GM18517 (cell line): Measurements from ENCODE around the gene FCGBP.
"Not testable (repeated sequence)": the region's sequence is repeated elsewhere in the genome, so short reads cannot be mapped to it uniquely, and the experiment has no call there.

Experiments used
- ATAC-seq: cut with Tn5 transposase; IDR thresholded peaks from one replicate; pipeline ENCODE4 v1.9.1; 2021; ENCODE audit warnings: mild to moderate bottlenecking, moderate library complexity; ENCODE audit not compliant: unreplicated experiment

The FCGBP gene

DNA sequence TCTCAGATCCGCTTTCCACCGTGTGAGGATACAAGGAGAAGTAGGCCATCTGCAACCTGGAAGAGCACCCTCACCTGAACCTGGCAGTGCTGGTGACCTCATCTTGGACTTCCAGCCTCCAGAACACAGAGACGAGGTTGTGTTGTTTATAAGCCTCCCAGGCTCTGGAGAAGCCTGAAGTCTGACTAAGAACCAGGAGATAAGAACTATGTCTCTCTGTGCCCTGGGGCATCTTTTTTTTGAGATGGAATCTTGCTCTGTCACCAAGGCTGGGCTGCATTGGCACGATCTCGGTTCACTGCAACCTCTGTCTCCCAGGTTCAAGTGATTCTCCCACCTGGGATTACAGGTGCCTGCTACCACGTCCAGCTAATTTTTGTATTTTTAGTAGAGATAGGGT, 14.5 kb downstream of the FCGBP start:
- no peak for ATAC-seq

DNA sequence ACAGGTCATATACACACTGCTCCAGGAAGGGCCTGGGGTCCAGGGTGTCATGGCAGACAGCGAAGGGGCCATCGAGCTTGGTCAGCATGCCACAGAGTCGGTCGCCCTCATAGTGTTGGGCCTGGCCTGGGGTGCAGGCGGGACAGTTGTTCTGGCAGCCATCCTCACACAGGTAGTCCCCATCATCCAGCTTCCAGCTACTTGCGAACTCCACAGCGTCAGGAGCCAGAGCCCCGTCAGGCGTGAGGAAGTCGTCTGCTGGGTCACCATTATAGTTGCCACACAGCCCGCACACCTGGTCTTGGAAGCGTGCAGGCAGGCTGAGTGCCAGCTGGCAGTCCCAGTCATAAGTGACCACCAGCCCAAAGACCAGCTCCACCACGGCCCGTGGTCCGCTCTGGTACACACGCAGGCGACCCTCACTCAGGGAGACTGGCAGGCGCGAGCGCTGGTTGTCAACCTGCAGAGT, 16.2 kb downstream of the FCGBP start:
- ATAC-seq, result no peak

DNA sequence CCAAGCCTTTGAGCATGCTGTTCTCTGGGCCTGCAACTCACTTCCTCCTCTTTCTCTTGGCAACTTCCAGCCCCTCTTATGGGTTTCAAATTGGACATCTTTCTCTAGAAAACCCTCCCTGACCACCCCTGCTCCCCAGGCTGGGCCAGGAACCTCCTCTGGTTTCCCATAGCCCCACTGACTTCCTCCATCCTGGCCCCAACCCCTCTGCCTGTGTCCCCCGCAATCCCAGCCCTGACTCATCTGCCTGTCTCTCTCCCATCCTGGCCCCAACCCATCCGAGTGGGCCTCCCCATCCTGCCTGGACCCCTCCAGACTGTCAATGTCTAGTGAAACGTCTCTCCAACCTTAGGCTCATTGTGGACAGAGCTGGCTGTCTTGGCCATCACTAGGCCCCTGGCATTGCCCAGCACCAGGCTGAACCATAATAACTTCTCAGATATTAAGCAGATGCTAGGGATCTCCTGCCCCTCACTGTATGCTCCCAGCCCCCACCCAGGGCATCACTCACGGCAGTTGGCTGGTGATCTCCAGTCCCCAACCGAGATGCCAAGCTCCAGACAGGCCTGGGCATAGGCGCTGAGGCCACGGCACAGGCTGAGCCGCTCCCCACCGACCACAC, 16.8 kb downstream of the FCGBP start:
- ATAC-seq, result no peak

DNA sequence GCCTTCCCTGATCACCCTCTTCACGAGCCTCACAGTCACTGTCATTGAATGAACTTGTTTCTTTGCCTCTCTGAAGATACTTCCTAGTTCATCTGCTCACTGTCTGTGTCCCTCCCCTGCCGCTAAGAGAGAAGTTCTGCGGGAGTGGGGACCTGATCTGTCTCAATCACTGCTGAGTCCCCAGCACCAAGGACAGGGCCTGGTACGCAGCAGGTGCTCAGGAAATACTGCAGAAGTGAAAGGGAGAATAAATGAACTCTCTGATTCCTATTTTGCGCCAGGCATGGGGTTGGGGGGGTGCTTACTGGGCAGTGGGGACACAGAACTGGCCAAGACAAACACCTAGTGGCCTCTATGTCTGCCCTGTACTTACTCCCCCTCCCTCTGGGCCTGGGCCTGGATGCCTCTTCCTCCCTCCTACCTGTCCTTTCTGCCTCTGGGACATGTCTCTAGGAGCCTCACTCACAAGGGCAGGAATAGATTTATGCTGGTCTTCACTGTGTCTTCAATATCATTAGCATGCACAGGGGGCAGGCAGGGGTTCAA, 17.5 kb downstream of the FCGBP start:
- ATAC-seq, result no peak

DNA sequence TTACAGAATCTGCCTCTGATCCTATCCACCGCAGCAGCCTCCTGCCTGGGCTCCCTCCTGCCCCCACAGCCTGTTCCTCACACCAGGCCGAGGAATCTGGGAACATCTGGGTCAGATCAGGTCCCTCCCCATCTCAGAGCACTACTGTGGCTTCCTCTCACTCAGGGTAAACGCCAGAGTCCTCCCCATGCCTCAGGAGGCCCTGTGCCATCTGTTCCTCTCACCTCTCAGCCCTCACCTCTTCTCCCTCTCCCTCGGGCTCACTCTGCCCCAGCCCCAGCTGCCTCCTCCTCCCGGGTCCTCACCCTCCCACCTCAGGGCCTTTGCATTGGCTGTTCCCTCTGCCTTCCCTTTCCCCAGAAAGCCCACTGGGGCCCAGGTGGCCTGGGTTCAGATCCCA, 18.2 kb downstream of the FCGBP start:
- no peak for ATAC-seq

DNA sequence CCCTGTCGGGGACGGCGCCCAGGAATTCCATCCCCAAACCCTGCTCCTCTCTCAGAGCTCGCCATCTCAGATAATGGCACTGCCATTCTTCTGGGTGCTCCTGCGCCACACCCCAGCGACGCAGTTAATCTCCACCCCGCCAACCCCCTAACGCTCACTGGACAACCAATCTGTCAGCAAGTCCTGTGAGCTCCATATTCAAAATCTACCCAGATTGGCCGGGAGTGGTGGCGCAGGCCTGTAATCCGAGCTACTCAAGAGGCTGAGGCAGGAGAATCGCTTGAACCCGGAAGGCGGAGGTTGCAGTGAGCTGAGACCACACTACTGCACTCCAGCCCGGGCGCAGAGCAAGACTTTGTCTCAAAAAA, 18.6 kb downstream of the FCGBP start:
- no peak for ATAC-seq

DNA sequence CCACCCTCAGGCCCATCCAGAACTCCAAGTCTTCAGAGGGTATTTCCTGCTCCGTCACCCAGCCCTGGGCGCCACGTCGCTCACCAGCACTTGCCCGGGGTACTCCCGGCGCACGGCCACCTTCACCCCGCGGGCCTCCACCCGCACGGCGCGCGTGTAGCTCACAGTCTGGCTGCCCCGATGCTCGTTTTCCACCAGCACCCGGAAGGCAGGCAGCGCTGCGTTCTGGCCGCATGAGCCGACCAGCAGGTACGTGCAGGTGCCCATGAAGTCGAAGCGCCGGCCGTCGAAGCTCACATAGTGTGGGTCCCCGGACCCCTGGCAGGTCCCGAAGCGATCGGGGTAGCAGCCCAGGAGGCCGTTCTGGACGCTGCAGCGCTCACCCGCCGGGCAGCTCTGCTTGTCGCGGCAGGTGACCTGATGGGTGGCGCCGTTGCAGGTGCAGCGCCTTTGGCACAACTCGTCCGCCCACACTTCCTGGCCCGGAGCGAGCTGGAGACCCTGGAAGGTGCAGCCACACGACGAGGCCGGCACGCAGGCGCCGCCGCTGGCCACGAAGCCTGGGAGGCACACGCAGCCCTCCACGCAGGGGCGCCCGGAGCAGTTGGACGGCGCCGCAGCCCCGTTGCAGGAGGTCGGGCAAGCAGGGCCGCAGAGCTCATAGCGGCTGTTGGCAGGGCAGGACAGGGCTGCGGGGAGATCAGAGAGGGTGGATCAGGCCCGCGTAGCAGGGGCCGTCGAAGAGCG, 19.2 kb downstream of the FCGBP start:
- no peak for ATAC-seq

DNA sequence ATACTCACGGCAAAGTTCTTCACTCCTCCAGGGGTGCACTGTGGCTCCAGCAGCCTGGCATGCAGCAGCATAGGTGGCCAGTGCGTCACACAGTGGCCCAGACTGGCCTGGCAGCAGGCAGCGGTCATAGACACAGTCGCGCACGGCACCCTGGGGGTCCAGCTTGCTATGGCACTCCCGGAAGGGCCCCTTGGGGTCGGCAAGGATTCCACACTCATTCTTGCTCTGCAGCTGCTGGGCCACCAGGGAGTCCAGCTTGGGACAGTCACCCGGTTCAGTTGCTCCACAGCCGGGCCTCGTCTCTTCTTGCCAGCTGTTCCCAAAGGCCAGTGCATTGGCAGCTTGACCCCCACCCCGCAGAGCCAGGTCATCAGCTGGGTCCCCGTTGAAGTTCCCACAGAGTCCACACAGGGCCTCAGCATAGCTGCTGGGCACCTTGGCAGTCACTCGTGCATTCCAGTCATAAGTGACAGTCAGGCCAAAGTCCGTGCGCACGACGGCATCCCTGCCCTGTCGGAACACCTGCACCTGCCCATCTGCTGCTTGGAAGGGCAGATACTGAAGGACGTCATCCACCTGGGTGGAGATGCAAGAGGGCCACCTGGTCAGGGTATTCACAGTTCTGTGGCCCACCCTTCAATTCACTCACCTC, 20.6 kb downstream of the FCGBP start:
- ATAC-seq, result no peak

DNA sequence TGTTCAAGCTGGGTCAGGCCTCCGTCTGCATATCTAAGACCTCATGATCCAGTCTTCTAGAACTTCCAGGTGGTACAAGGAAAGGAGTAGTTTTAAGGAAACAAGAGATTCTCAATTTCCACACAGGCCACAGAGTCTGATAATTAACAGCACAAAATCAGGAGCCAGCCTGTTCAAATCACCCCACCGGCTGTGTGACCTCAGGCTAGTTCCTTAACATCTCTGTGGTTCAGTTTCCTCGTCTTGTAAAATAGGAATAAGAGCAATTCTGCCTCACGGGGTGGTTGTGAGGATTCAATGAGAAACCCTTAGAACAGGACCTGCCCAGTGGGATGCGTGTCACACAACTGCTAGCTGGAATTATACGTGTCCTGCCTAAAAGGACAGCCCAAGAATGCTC, 25.6 kb downstream of the FCGBP start:
- ATAC-seq, result no peak

DNA sequence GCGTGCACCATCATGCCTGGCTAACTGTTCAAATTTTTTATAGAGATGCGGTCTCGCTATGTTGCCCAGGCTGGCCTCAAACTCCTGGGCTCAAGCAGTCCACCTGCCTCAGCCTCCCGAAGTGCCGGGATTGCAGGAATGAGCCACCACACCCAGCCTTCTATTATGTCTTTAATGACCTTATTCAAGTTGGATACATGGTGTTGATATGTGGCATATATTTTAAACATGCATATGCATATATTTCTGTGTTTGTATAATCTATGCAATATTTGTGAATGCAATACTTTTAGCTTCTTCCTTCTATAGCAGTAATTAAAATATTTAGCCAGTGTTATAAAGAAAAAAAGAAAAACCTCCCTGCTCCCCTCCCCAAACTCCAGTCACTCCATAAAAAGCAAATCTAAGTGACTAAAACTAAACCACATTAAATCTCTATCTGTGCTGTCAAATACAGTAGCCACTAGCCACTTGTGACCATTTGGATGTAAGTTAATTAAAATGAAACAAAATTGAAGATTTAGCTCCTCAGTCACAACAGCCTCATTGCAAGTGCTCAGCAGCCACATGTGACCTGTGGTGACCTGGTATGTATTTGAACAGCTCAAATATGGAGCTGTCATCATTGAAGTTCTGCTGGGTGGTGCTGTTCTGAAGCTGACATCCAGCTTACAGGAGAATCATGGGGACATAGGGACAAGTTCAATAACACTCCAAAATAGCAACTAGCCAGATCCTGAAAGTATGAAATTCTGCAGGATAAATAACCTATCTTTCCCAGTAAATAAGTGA, 27.4 kb downstream of the FCGBP start:
- ATAC-seq, result no peak

DNA sequence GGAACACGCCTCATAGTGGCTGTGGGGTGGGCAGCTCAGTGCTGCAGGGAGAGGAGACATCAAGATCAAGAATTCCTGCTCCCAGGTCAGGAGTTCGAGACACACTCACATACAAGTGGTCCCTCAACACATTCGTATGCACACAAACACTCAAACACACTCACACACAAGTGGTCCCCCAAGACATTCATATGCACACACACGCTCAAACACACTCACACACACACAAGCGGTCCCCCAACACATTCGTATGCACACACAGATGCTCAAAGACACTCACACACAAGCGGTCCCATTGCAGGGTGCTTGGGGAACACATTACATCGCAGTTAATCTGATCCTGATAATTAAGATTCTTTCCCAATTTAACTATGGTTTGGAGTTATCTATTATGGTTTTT, 28.2 kb downstream of the FCGBP start:
- ATAC-seq, result no peak

DNA sequence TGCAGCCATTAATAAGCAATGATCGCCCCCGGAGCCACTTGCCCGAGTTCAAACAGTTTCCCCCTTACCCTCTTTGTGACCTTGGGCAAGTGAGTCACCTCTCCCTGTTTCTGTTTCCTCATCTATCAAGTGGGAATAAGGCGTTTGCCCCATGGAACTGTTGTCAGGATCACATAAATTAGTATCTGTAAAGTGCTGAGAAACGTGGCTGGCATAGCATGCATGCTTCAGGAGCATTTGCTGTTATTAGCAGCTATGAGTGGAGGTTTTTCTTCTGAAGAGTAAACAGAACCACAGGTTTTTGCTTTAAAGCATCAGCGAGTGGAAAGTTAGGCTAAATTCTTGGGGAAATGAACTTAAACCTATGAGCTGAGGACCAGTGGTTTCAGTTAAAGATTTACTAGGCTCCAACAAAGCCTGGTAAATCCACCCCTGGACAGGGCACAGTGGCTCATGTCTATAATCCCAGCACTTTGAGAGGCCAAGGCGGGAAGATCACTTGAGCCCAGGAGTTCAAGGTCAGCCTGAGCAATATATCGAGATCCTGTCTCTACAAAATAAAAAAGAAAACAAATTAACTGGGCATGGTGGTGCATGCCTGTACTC, 30.8 kb downstream of the FCGBP start:
- ATAC-seq, result not testable (repeated sequence)

DNA sequence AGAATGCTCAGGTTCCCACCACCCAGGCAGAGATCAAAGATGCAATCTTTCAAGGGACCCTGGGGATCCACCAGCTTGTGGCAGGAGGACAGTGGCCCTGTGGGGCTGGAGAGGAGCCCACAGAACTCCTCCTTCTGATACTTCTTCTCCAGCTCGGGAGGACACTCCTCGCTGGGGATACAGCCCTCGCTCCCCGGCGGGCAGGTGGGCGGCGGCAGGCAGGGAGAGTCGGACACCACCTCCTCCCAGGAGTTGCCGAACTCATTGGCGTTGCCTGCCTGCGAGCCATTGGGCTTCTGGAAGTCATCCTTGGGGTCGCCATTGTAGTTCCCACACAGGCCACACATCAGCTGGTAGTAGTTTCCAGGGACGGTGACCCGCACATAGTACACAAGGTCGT, 32.1 kb downstream of the FCGBP start:
- not testable (repeated sequence) for ATAC-seq

DNA sequence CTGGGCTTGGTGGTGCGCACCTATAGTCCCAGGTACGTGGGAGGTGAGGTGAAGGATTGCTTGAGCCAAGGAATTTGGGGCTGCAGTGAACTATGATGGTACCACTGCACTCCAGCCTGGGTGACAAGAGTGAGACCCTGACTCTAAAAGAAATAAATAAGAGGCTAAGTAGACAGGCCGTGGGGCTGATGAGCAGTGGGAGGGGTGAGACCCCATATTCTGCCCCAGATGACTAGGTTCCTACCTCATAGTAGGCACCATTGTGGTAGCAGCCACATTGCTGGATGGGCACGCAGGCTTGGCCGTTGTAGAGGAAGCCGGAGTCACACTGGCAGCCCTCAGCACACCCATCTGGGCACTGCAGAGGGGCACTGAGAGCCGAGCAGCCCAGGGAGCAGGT, 32.8 kb downstream of the FCGBP start:
- ATAC-seq, result not testable (repeated sequence)

DNA sequence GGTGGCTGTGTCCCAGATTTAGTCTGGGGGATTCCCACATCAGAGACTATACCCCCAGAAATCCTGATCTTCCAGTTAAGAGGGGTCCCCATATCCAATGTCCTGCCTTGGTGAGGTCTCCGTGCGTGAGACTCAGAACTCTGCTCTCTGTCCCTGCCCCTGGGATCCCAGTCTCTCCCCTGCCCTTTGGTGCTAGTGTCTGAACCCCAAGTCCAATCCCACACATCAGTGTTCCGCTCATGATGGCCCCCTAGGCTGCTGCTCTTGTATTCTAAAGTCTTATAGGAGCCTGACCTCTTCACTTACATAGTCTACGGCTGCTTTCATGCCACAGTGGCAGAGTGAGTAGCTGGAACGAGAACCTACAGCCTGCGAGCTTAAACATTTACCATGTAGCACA, 35.6 kb downstream of the FCGBP start:
- not testable (repeated sequence) for ATAC-seq

DNA sequence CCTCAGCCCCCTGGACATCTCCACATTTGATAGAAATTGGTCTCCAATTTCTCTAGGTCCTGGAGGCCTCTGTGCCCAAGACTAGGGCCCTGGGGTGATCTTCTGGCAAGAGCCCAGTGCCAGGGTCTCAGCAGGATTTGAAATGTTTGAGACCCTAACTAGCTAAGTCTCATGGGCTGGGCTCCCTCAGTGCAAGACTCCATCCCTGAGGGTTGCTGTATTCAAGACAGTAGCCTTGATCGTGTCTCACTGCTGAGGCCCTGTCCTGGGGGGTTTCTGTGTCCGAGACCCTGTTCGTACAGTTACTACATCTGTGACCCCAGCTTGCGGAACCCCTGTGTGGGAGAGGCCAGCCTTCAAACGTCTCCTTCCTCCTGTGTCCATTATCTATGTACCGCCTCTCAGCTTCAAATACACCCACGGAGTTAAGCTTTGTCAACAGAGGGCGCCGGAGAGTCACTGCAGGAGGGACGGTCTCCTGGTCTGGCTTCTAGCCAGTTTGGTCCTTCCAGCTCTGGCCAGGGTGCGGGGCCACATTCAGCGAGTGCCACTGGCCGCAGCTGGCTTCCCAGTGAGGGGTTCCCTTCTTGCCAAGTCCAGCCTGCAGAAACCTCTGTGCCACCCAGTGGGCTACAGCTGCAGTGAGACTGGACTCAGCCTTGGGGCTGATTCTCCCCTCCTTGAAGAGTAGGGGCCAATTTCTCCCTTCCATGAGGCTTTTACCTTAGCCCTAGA, 36.8 kb downstream of the FCGBP start:
- not testable (repeated sequence) for ATAC-seq

DNA sequence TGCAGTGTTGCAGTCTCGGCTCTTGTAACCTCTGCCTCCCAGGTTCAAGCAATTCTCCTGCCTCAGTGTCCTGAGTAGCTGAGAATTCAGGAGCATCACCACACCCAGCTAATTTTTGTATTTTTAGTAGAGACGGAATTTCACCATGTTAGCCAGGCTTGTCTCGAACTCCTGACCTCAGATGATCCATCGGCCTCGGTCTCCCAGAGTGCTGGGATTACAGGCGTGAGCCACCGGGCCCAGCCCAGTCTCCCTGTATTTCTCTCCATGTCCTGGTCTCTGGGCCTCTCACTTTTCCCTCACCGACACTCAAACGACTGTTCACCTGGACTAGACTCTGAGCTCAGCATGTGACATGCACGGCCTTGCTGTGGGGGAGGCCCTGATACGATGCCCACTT, 39.3 kb downstream of the FCGBP start:
- not testable (repeated sequence) for ATAC-seq

DNA sequence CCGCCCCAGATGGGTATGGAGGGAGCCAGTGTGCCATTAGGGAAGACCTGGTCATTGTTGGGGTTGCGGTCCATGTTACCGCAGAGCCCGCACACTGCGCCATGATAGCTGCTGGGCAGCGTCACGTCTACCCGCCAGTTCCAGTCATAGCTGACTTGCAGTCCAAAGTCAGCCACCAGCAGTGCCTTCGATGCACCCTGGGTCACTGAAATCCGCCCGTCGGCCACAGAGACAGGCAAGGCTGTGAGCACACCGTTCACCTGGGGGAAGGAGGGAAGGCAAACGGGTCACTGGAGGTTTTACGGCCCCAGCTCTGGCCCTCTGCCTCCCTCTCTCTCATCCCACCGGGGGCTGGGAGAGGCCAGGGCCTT, 40.2 kb downstream of the FCGBP start:
- ATAC-seq, result not testable (repeated sequence)

DNA sequence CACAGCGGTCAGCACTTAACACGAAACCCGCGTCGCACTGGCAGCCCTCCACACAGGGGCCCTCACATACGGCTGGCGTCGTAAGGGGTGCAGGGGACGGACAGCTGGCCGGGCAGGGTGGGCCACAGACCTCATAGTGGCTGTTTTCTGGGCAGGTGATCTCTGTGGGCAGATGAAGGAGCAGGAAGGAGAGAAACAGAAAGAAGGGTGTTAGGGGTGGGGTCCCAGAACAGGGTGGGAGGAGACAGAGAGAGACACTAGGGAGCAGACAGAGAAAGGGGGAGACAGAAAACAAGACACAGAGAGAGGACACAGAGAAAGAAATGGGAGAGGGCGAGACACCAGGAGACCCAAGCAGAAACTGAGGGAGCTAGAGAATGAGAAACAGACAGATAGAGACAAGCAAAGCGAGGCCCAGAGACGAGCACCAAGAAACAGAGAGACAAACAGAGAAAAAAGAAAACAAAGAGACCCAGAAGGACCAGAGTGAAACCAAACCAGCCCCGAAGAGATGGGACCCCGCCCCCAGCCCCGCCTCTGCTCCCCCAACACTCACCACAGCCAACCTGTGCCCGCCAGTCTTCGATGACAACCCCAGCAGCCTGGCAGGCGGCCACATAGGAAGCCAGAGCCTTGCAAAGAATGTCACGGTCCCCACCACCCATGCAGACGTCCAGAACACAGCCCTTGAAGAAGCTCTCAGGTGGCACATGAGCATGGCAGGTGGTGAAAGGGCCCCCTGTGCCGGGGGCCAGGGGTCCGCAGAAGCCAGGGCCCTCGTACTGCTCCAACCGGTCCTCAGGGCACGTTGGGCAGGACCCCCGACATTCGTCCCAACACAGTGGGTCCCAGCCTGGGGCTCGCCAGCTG, 40.8 kb downstream of the FCGBP start:
- ATAC-seq, result not testable (repeated sequence)
